Putamen (tissue), 1 donor: ENCODE results near the gene SSBP3.

Source experiments
- DNase-seq: peaks from one replicate; pipeline ENCODE4 v3.0.0-alpha.2; 2016; ENCODE audit warnings: low spot score

SSBP3 gene

DNA sequence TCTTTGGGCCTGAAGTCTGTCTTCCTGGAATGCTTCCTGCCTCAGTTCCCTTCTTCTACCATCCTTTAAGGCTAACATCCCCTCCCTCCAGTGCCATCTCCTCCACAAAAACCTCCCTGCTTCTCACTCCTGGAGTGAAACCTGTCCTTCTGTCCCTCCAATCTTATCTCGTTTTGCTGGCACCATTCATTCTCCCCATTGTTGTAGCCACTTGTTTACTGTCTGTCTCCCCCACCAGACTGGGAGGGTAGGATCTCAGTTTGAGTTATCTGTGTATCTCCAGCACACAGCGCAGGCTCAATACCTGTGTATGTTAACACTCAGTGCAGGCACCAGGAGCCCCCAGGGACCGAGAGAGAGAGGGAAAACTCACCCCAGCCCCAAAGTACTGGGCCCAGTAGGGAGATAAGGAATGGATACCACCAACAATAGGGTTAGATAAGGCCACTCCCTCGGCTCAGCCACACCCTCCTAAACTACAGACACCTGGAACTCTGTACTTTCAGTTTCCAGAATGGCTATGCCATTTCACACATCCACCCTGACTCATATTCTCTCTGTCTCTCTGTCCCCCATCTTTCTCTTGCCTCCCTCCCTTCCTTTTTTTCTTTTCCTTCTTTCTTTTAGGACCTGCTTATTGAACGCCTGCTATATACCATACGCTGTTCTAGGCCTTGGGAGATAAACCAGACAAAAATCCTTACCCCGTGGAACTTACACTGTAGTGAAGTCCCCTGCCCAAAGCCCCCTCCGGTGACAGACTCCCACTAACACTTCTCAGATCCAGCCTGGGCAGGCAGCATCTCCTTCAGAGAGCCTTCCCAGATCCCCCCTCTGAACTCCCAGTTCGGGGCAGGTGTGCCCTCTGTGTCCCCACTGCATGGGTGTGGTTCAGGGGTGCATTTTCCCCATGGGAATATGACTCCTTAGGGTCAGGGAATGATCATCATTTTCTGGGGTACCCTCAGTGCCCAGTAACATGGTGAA, 3.3 kb upstream of the SSBP3 start:
- DNase-seq: no peak

DNA sequence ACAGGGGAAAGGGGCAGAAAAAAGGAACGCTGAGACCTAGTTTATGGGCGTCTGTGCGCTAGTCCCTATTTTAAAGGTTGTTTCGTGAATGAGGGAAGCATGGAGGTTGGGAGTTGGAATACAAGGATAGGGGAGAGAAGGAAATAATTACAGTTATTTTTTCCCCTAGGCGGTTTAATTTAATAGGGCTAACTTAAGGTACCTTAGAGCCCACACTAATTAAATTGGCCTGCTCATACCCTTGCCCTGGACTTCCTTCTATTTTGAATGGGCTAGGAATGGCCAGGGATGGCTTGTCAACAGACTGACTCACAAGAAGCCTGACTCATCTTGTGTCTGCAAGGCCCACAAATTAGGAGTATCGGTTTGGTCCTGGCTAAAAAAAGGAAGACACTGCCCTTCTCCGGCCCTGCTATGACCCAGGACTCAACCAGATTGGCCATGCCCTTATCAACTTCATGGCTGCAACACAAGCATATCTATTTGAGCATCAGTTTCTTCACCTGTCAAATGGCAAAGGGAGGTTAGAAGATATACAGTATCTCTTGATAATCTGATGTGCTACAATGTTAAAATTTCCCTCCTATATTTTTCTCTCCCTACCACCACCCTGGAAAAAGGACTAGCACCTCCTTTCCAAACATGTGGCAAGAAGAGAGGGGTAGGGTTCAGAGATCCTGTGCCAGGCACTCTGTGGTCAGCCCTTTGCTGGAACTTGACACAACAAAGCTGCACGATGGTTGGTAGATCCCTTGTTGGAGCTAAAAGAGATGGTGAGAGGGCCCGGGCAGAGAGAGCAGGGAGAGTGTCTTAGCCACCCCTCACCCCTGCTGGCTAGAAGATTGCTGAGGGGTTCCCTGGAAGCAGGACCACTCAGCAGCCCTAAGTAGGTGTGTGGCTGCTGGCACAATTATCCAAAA, 2.2 kb upstream of the SSBP3 start:
- DNase-seq: no peak

DNA sequence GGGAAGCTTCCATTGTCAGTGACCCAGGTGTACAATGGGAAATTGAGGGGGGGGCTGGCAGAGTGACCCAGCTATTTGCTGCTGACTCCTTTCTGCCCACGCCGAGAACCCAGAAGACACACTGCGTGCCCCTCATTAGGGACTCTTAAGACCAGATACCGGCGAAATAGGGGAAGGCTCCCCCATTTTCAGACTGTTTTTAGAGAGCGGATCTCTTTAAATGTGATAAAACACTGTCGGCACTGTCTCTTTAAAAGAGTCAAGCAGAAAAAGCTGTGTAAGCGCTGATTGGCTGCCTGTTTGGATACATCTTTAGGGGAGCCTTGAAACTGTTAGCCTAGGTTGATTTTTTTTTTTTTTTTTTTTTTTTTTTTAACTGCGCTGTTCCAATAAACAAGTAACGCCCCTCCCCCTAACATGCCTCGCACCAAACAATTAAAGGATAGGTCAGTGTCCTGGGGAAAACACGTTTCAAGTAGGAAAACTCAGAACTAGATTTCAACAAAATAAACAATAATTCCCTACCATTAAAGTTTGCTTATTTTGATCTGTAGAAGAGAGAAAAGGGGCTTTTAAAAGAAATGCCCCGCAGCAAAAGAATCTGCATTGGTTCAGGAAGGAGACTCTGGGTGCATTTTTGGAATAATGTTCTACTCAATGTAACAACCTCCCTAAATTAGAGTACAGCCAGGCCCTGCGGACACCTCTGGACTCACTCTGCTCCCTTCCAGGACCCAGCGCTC, 1.4 kb upstream of the SSBP3 start:
- peak; percentile 89 for DNase-seq

DNA sequence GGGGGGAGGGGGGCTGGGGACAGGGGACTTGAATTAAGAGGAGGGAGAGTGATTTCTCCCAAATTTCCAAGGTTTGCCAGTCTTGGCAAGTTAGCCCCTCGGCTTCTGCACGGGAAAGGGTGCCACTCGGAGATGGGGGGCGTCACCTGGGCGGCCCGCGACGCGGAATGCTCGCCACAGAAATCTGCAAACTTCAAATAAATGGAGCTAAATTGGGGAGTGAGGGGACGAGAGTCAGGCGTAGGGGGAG, 885 bp upstream of the SSBP3 start:
- no peak for DNase-seq

DNA sequence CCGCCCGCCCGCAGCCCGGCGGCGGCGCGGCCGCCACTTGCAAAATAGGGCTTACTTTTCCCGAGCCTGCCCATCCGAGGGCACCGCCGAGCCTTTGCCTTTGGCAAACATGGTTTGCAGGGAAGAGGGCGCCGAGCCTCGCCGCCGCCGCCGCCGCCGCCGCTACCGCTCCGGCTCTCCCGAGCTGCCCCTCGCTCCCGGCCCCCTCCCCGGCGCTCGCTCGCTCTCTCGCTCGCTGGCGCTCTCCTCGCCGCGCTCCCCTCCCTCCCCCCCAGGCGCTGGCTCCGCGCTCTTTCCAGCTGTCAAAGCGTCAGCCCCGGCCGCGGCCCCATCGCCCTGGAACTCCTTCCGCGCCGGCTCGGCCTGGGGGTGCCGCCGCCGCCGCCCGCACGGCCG, 298 bp downstream of the SSBP3 start:
- no peak for DNase-seq

DNA sequence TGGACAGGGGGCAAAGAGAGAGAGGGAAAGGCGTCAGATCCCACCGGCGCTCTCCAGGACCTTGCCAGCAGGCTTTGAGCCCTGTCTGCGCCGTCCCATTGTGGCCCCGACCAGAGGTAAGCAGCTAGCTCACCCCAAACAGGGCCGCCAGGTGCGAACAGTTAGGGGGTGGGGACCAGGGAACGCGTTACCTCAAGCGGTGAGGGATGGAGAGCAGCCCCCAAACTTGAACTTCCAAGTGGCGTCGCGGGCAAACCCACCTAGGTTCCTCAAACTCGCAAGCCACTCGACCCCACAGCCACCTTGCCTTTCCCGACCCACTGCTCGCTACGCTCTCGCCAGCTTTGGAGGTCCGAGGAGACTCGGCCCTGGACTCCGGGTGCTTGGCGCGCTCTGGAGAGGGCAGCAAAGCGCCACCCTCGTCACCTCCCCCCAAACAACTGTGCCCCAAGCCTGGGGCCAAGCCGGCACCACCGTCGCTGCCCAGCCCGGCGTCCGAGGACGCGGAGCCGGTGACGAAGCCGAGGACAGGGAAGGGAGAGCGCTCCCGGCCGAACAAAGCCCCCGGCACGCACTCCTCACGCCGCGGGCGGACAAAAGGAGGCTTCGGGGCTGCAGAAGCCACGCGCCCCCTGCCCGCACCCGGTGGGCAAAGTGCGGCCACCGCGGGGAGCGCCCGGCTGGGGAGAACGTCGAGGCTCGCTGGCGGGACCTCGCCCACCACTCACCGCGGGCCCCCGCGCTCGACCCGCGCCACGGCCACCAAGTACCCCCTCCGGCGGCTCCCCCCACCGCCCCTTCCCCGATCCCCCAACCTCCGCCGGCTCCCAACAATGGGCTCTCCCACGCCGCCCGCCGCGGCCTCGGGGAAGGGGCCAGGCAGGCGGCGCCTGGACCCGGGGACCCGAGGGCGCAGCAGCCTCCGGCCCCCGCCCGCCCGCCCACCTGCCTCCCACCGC, 976 bp downstream of the SSBP3 start:
- DNase-seq: no peak

DNA sequence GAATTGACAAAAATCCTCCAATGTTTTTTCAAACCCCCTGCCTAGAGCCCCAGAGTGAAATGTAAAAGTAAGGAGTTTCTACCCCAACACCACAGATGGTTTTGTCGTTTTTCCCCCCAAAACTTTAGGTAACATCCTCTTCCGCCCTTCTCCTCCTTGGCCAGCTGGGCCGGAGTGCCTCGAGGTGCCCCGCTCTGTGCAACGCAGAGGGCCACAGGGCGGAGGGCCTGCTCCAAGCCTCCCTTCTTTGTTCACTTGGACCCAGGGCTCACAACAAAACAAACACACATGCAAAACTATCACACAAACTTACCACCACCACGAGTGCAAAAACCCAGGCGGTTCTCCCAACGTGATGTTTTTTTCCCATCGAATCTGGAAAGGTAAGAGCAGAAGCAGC, 1.9 kb downstream of the SSBP3 start:
- no peak for DNase-seq

DNA sequence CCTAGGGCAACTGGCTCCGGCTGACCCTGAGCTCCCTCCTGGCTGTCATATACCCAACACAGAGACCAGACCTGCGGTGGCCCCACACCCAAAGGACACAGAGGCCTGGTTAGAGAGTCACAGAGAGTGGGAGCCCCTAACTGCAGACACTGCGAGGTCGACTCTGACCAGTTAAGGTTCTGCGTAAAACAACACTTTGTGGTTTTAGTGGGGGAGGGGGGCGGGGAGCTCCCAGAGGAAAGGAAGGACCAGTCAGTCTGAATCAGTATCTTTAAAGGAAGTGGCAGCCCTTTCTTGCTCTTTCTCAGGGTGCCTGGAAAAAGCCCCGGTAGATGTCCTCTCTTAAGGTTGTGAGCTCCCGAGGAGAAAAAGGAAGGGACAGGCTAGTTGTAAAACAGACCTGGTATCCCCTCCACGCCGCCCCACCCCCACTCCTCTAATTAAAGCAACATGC, 2.4 kb downstream of the SSBP3 start:
- DNase-seq: no peak

DNA sequence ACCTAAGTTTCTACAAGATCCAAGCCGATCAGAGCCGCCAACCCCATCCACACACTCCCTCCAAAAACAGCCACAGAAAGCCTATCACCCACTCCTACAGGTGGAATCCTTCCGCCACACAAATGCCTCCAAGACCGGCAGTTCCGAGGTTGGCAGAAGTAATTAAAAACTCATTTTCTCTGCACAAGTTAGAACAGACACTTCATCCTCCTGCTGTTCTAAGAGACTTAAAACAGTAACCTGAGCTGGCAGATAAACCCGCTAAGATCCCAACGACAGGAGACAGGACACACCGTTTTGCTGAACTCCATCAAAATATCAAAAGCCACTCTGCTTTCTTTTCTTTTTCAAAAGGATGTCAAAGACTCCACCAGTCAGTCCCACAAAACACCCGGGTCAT, 2.8 kb downstream of the SSBP3 start:
- DNase-seq: no peak

DNA sequence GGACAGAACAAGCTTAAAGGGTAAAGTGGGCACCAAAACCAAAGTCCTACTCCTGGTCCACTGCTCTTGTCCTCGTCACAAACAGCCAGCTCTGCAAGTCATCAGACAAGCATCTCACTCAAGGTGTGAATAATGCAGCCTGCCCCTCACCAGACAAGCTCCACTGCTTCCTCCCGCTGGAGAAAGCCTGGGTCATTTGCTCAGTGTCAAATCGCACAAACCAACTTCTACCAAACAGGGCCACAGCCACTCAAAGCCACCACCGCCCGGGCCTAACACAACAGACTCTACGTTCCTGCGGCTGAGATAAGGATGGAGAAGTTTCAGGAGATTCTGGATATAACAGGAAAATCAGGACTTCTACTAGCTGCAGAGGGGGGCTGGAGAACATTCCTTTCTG, 3.3 kb downstream of the SSBP3 start:
- DNase-seq: no peak

DNA sequence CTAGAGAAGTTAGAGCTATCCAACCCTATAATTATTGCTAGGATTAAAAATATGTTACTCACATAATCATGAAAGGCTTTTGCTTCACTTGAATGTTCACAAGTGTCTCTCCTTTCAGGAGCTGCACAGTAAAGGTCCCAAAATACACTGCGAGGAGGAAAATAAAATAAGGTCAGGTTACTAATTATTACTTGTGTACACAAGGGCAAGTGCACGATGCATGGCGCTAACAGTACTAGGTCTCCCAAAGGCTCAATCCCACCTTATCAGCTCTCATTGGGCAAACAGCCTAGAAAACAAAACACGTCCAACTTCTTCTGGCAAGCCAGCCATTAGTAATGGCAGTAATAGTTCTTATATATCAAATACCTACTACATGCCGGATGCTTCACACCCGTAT, 4.4 kb downstream of the SSBP3 start:
- no peak for DNase-seq

DNA sequence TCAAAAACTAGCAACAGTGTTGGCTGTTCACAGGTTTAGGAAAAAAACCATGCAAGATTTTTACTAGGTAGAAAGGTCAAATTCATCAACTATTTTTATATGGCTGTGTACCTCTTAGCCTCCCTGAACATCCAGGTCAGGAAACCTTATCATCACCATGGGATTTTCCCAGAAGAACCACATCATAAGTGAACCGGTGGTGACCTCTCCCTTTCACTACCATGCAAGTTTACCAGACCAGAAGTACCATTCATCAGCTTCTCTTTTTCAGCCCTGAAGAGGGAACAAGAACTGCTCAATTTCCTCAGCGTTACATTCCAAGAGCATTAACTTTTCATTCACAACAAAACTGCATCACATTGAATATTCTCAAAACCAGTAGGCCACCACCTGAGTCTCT, 5.9 kb downstream of the SSBP3 start:
- DNase-seq: no peak

DNA sequence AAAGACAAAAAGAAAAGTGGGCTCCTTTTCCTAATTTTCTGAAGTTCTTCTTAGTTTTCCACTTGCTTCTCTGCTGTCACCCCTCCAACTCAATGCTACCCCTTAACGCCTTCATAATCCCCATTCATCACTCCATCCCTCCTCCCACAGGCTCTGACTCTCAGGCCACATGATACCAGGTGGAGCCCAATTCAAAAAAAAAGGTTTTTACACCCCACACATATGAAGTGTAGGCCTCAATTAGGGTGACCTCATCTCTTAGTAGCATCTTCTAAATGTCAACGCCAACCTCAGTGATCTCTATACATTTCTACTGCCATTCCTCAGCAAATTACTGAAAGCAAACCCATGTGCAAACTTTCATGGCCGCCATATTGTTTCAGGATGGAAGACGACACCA, 6.4 kb downstream of the SSBP3 start:
- no peak for DNase-seq

DNA sequence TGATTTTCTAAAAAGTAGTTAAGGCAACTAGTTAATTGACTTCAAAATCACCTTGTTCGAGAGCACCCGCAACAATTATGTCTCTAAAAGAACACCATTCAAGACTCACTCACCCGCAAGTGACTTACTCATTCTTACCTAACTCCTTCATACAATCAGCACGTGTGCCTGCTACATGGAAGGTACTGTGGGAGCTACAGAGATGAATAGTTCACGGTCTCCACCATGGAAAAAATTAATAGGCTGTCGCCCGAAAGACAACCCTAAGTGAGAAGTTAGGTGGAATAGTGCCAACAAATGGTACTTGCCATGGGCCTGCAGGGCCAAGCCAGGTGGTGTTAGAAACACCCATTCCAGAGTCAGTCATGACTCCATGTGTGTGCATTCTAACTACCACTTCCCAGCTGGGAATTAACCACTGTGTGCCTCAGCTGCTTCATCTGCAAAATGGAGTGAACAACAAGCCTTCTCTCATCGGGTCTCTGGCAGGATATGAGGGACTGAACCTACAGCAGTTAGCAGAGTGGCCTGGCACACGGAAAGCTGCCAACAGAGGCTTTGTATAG, 7.1 kb downstream of the SSBP3 start:
- DNase-seq: no peak

DNA sequence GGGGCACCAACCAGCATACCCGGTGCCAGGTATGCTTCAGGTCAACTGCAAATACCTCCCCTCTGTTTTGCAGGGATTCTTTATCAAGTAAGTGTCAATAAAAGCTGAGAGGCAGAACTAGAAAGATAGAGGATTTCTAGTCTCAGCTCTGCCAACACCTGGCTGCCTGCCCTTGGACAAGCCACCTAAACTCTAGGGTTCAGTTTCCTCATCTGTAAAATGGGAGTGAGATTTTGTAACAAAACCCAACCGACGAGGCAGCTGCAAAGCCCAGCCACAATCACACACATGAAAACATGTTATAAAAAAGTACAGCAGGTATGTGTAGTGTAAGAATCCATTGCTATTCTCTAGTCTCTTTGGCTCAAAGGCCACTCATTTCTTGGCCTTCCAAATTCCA, 8.2 kb downstream of the SSBP3 start:
- no peak for DNase-seq

DNA sequence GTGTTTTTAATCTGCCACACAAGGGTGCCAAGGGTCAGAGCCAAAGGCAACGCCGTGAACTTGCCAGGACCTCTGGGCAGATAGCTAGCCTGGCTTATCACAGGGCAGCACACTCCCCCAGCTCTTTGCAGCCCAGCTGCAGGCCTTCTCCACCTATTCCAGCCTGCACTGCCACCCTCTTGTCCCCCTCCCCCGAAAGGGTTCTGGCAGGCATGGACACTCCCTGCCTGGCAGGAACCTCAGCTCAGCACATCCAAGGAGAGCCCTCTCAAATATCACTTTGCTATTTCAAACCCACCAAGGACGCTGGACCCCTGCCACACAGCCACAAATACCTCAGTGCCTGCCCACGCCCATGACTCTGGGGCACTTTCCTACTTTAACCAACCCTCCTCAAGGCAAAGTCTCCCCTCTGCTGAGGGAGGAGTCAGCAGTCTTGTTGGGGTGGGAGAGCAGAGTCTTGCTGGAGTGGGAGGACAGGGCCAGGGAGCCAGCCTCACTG, 9.1 kb downstream of the SSBP3 start:
- DNase-seq: no peak

DNA sequence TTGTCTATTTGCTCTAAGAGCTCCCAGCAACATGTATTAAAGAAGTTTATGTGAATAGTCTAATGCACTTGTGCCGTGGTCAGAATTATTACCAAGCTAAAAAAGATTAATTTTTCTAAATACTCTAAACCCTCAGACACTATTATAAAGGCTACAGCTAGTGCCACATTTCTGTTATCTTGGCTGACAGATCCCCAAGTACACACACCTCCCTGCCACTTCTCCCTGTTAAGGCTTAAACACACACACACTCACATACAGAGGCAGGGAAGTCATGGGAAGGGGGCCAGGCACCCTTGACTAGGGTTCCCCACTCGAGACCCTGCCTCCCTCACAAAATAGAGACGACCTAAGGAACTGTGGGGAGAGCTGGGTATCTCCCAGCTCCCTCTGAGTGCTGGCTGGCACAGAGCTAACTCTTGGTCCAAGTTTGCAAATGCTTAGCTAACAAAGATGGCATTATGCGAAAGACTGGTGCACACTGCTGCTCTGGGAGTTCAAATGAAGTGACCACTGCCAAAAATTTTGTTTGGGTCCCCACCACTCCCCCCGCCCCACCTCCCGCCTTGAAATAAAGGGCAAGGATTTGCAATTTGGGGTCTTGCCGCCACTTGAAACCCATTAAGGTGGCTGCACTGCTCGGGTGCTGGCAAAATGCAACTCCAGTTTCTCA, 9.8 kb downstream of the SSBP3 start:
- DNase-seq: peak; percentile 75

DNA sequence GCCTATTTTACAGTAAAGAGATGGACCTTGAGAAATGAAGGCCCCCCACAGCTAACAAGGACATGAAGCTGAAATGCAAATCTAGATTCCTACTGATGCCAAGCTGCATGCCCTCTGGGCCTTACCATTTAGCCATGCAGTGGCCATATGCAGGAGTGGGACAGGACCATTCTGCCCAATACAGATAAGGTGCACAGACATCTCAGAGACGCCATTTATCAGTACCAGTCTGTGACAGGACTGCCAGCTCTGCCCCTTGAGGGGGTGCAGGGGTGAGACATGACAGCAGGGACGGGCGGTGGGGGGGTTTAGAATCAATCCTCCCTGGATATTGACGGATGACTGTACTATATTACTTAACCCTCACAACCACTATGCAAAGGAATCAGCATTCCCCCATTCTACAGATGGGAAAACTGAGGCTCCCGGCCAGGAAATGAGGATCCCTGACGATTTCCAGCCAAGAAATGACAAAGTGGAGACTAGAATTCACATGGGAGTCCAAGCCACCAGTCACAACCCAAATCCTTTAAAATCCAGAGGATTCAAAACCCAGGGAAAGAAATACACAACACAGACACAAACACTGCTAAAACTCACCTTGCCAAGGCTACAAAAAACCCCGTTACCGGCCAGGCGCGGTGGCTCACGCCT, 10.8 kb downstream of the SSBP3 start:
- no peak for DNase-seq

DNA sequence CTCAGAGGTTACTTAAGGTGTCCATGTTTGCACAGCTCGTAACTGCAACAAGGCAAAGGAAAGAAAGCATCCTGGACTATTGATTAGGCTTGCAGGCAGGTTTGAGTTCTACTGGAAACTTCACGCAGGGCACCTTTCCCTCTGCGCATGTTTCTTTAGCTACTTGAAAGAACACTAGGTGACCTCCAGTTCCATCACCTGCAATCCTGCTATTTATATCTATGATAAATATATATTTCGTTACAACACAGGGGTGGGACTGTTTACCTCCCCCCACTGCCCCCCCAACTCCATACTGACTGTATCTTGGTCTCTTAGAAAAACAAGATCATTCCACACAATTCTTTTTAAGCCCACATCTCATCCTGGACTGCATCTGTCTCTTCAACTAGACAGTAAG, 12.1 kb downstream of the SSBP3 start:
- no peak for DNase-seq

DNA sequence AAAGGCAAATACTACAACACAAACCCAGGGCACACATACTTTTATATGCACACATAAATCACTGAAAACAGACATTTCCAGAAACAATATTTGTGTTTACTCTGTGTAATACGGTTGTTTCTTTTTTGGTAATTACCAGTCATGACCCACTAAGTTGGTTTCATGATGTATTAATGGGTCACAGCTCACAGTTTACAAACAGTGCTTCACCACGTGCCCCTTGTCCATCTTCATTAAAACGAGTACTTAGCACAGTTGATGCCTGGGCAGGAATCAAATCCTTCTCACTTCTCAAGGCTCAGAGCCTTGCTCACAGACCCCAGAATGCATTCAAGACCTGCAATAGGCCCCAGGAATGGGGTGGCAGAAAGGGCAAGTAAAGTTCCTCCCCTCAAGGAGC, 13.8 kb downstream of the SSBP3 start:
- DNase-seq: no peak
